GM12878 (cell line): ENCODE measurements around the gene KLHL3.

Source experiments
- HDGF ChIP-seq: fragments of 450-650 bp; IDR thresholded peaks from 2 replicates; pipeline ENCODE4 v1.6.1; 2016; ENCODE audit warnings: antibody characterized with exemption
- MYC ChIP-seq: IDR thresholded peaks from 2 replicates; pipeline ENCODE4 v1.6.1; 2011; ENCODE audit warnings: mild to moderate bottlenecking, low read length, moderate library complexity, inconsistent platforms; ENCODE audit not compliant: insufficient read depth, insufficient replicate concordance, insufficient read length, severe bottlenecking
- SPI1 ChIP-seq: IDR thresholded peaks from 2 replicates; pipeline ENCODE4 v1.6.1; 2011; ENCODE audit warnings: low read depth, mild to moderate bottlenecking, low read length, moderate library complexity, borderline replicate concordance; ENCODE audit not compliant: insufficient read depth
- TF ChIP-seq, protein P1 (sequence below): IDR thresholded peaks from 2 replicates; pipeline ENCODE4 v1.6.1; 2011; ENCODE audit warnings: borderline replicate concordance, low read depth, mild to moderate bottlenecking, moderate library complexity, mixed read lengths, low read length; ENCODE audit not compliant: insufficient read depth; ENCODE audit errors: extremely low read length

DNA sequence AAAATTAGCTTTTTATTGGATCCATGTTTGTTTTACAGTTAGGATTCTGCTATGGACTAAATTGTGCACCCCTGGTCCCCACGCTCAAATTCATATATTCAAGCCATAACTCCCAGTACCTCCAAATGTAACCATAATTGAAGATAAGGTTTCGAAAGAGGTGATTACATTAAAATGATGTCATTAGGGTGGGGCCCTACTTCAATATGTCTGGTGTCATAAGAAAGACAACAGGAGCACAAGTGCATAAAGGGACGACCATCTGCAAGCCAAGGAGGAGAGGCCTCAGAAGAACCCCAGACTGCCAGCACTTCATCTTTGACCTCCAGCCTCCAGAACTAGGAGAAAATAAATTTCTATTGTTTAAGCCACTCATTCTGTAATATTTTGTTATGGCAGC, 25.7 kb upstream of the KLHL3 start:
- no peak for TF ChIP-seq SPI1
- no peak for TF ChIP-seq MYC
- no peak for TF ChIP-seq HDGF
- TF ChIP-seq, protein P1, sequence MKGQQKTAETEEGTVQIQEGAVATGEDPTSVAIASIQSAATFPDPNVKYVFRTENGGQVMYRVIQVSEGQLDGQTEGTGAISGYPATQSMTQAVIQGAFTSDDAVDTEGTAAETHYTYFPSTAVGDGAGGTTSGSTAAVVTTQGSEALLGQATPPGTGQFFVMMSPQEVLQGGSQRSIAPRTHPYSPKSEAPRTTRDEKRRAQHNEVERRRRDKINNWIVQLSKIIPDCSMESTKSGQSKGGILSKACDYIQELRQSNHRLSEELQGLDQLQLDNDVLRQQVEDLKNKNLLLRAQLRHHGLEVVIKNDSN, result no peak
